ENCODE measurements around the gene MAMLD1.

MAMLD1 gene

GRCh38 chrX:150526692-150527091 is 163.6 kb downstream of the MAMLD1 start:
- Histone ChIP-seq H3K4me3 (no peak overlapping the region), H3K9me3 (no peaks in the 10 kb centered on the region), H3K4me1 (peaks cover 0 to 34% (median 5%) of the 10 kb centered on the region in 4 donors), H3K27ac (no peak overlapping the region), H3K36me3 (no peaks in the 10 kb centered on the region), H3K27me3 (no peaks in the 10 kb centered on the region)
- intact Hi-C loops (cut with DNase I; ENCODE audit: low total_unique reads) = no loop called here
- DNase-seq = no peak
- TF ChIP-seq CTCF (IDR thresholded peaks at IDR 0.05) = no peak

DNA sequence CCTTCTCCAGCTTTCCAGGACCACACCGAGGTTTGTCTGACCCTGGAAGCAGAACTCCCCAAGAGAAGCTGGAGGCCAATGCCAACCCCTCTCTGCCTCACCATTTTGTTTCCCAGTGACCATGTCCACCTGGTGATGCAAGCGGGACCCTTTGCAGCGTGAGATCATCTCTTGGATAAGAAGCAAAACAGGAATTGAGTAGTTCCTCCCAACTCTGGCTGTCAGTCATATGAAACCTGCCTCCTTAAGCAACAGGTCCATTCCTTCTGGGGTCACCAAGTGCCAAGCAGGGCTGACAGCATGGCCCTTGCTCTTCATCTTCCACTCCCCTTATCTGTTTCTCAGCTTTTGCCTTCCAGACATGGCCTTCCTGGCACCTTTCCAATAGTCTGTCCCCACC is 164.0 kb downstream of the MAMLD1 start:
- DNase-seq = no peak
- peaks cover 0 to 37% (median 5%) of the 10 kb centered on the region in 4 donors for H3K4me1 ChIP-seq
- no peaks in the 10 kb centered on the region for H3K27me3 ChIP-seq
- no peak overlapping the region for H3K27ac ChIP-seq
- intact Hi-C loops (cut with DNase I; ENCODE audit: low total_unique reads) = no loop called here
- H3K4me3 ChIP-seq = no peak overlapping the region
- no peak for TF ChIP-seq CTCF (IDR thresholded peaks at IDR 0.05)
- H3K9me3 ChIP-seq = no peaks in the 10 kb centered on the region
- H3K36me3 ChIP-seq = no peaks in the 10 kb centered on the region

DNA sequence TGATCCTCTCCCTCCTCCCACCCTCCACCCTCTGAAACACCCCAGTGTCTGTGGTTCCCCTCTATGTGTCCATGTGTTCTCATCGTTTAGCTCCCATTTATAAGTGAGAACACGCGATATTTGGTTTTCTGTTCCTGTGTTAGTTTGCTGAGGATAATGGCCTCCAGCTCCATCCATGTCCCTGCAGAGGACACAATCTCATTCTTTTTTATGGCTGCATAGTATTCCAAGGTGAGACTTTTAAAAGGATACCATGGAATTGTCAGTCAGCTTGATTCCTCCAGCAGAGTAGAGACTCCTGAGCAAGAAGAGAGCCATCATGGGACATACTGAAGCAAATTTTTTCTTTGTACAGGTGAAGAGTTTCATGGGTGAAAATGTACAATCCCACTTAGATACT is 166.5 kb downstream of the MAMLD1 start:
- DNase-seq = no peak
- Histone ChIP-seq H3K27me3 (no peaks in the 10 kb centered on the region), H3K4me3 (no peak overlapping the region), H3K4me1 (peaks cover 0 to 28% (median 5%) of the 10 kb centered on the region in 4 donors), H3K27ac (no peak overlapping the region), H3K36me3 (no peaks in the 10 kb centered on the region), H3K9me3 (no peaks in the 10 kb centered on the region)
- no peak for TF ChIP-seq CTCF (IDR thresholded peaks at IDR 0.05)
- intact Hi-C loops (cut with DNase I; ENCODE audit: low total_unique reads) = no loop called here

GRCh38 chrX:150530821-150531220 is 167.7 kb downstream of the MAMLD1 start:
- H3K9me3 ChIP-seq = no peaks in the 10 kb centered on the region
- DNase-seq = no peak
- intact Hi-C loops (cut with DNase I; ENCODE audit: low total_unique reads) = no loop called here

GRCh38 chrX:150531467-150531866 is 168.3 kb downstream of the MAMLD1 start:
- Histone ChIP-seq H3K27ac (peak overlapping the region; percentile 17 to 61), H3K9me3 (peaks cover 0 to 6% (median under 1%) of the 10 kb centered on the region in 3 donors), H3K27me3 (no peaks in the 10 kb centered on the region), H3K4me1 (peaks cover 0 to 13% (median 0%) of the 10 kb centered on the region in 4 donors), H3K36me3 (no peaks in the 10 kb centered on the region), H3K4me3 (no peak overlapping the region)
- DNase-seq = peak in 1 of 2 donors; percentile 68
- TF ChIP-seq CTCF (IDR thresholded peaks at IDR 0.05) = no peak
- intact Hi-C loops (cut with DNase I; ENCODE audit: low total_unique reads) = no loop called here

More at GRCh38 chrX:150530821-150531220, 167.7 kb downstream of the MAMLD1 start:
- no peak for TF ChIP-seq CTCF (IDR thresholded peaks at IDR 0.05)
- Histone ChIP-seq H3K4me1 (peaks cover 0 to 16% (median 0%) of the 10 kb centered on the region in 4 donors), H3K4me3 (no peak overlapping the region), H3K27ac (peak overlapping the region in 1 of 2 donors; percentile 61), H3K36me3 (no peaks in the 10 kb centered on the region), H3K27me3 (no peaks in the 10 kb centered on the region)

DNA sequence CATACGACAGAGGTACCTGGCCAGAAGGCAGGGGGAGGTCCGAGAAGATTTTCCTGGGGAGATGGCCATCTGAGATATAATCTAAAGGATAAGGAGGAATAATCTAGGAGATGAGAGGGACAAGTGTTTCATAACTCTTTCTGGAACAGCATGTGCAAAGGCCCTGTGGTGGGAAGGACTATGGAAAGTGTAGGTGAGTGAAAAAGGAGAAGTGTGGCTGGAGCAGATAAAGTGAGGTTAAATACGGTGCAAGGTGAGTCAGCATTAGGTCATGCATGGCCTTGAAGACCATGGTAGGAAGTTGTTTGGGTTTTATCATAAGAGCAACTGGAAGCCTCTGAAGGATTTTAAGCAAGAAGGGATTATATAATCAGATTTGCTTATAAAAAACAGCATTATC is 170.7 kb downstream of the MAMLD1 start:
- Histone ChIP-seq H3K27me3 (no peaks in the 10 kb centered on the region), H3K36me3 (no peaks in the 10 kb centered on the region), H3K4me3 (no peak overlapping the region), H3K9me3 (peaks cover 0 to 12% (median 5%) of the 10 kb centered on the region in 3 donors), H3K27ac (no peak overlapping the region), H3K4me1 (peaks cover 0 to 13% (median 0%) of the 10 kb centered on the region in 4 donors)
- intact Hi-C loops (cut with DNase I; ENCODE audit: low total_unique reads) = no loop called here
- DNase-seq = no peak
- no peak for TF ChIP-seq CTCF (IDR thresholded peaks at IDR 0.05)

Data from tibial artery (tissue), 4 donors.